GM19240 (cell line): ENCODE data around the gene MRPL17.
A peak's percentile ranks its signal among the peaks of the same experiment; 100 is the strongest.
"Not testable (repeated sequence)": the region's sequence is repeated elsewhere in the genome, so short reads cannot be mapped to it uniquely, and the experiment has no call there.

Experiments
- DNase-seq: peaks from one replicate; pipeline ENCODE4 v3.0.0; 2011; ENCODE audit warnings: low spot score; ENCODE audit not compliant: insufficient read length

MRPL17 gene

DNA sequence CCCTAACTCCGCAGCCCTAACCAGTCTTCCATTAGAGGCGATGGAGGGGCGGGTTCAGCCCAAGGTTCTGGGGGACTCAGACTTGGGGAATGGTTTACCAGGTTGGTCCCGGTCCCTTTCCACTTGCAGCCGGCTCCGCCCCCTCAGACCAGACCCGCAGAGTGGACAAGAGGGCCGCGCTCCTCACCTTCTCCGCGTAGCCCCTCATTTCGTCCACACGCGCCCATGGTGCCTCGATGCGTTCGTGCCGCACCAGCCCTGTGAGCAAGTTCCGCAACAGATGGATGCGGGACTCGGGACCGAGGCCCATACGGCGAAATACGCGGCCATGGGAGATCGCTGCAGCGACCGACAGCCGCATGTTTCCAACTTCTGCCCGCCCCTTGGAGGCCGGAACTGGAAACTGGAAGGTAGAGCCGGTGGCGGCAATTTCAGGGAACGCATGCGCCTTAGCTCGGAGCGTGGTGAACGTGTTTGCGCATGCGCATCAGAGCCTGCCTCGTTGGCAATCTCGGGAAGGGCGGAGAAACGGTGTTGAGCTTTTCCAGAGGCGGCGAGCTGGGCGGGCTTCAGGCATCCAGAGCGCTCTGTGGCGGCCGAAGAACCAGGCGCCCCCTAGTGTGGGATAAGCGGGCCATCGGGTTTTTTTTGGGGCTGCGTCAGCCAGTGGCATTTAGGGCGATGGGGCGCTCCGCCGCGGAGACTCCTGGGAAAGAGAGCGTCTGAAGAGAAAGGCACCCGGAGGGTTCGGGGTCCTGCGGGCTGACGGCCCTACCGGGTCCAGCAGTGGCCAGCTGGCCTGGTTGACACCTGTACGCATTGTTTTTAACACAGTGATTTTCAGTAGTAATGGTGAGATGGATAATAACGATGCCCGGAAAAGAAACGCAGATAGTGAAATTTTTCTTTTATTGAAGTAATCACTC lies at the start of gene MRPL17:
Gene MRPL17, minus strand, starts transcription at position 405 of the 926 bp plus-strand sequence. Its CDS starts 44 bp downstream, at position 361.
- DNase-seq: peak; percentile 68

DNA sequence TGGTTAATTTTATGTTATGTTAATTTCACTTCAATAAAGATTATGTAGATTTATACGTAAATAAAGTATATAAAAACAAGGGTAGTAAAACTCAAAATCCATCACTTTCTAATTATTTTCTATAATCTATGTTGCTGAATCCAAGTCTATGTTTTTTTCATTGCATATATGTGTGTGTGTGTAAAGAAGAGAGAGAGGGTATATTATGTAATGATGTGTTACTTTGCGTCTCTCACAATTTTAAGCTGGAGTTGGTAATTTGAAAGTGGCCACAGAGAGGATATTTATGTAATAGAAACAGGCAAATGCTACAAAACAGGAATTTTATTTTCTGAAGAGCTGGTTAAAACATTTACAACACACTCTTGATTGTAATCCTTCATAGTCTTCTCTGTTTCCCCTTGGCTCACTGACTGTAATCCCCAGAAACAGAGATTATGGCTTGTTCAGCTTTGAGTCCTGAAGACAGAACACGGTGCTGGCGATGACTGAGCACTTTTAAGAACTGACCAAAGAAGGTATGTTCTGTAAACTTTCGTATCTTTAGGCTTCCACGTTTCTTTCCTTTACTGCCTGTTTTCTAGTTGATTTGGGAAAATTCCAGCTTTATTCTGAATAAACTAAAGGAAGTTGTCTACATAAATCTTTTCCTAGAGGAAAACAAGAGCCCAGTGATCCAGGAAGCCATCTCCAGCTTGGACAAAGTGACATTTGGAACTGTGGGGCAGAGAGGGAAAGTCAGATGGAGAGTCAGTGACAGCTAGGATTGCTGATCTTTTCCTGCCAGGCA lies 45.0 kb upstream of the MRPL17 start:
- DNase-seq: no peak

DNA sequence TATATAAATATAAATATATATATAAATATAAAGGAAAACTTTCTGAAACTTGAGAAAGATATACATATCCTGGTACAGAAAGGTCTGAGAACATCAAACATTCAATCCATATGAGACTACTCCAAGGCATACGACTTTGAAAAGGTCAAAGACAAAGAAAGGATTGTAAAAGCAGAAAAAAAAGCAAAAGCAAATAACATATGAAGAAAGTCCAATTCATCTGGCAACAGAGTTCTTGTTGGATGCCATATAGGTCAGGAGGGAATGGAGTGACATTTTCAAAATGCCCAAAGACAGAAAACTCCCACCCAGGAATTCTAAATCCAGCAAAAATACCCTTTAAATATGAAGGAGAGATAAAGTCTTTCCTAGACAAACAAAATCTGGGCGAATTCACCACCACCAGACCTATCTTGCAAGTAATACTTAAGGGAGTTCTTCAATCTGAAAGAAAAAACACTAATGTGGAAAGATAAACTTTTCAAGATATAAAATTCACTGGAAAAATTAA lies 42.3 kb upstream of the MRPL17 start:
- no peak for DNase-seq

DNA sequence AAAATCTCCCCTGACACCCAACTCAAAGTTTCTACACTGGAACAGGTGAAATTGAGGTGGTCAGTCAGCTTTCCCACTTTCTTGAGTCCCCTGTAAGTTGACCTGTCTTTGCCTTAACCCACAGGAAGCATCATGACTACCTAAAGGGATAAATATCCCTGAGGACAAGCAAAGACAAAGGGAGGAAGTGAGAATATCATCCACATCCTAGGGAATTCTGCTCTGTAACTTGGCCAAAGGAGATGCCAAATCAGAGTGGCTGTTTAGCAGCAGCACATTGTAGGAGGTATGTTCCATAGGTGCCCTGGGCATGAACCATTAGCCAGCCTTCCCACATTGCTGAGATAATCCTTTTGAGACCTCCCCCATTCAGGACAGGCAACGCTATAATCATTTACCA lies 40.9 kb upstream of the MRPL17 start:
- no peak for DNase-seq

DNA sequence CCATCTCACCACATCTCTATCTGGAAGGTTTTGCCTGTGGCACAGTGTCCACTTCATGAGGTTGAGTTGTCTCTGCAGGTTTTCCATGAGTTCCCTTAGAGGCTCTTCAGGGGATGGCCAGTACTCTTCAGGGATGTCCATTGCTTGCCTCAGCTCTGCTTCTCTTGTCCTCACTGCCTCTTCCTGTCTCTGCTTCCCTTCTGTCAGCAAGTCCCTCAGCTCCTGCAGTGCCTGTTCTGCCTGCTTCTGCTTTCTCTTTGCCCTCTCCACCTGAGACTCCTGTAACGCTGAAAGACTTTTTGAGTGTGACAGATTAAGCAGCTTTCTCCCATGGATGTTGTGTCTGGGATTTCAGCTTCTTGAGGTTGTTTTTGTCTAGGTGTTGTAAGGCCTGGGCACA lies 38.2 kb upstream of the MRPL17 start:
- DNase-seq: no peak

DNA sequence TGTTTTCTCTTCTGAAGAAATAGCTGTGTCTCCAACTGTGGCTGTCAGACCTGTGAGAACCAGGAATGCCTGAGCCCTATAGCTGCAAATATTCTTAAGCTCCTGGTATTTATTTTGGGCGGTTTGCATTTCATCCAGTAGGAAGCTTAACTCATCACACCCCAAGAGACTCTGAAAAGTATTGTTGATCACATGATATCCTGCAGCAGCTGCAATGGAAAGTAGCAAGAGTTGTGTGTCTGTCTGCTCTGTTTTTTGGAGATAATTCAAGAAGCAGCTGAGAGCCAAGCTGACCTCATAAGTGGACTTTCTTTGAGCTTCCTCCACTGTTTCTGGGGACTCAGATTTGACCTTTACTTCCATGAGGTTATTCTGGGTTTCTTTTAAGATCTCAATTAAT lies 36.4 kb upstream of the MRPL17 start:
- DNase-seq: no peak

DNA sequence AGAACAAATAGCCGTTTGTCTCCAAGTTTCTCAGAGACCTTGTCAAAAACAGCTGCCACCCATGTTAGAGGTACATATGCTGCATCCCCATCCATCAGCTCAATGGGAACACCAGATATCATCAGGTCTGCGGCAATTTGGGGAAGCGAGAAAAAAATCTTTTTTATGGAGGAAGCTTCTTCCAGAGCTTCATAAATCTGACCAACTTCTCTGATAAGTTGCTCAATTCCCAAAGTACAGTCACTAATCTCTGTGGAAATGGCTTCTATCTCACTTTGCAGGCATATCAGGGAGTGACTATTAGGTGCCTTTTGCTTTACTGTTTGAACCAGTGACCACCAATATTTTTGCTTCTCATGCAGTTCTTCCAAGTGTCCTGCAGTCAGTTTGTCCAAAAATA lies 34.3 kb upstream of the MRPL17 start:
- no peak for DNase-seq

DNA sequence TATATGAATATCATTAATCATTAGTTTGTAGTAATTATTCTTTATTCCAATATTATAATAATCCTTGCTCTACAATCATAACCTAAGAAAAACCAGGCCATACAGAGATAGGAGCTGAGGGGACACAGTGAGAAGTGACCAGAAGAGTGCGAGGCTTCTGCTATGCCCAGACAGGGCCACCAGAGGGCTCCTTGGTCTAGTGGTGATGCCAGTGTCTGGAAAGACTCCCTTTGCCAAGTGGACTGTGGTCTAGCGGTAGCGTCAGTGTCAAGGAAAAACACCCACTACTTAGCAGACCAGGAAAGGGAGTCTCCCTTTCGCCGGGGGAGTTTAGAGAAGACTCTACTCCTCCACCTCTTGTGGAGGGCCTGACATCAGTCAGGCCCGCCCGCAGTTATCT lies 28.4 kb upstream of the MRPL17 start:
- DNase-seq: not testable (repeated sequence)

DNA sequence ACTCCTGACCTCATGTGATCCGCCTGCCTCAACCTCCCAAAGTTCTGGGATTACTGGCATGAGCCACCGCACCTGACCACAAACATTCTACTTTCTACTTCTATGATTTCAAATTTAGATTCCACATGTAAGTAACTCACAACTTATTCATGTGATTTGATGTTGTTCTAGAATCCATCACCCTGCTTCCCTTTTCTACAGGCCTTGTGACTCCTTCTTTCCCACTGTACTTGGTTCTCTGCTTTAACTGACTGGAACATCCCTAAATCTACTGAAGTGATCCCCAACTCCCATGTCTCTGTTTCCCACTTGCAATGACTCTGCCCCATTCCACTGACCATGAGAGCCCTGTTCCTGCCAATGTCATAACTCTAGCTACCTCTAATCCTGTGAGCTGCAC lies 25.7 kb upstream of the MRPL17 start:
- DNase-seq: no peak

DNA sequence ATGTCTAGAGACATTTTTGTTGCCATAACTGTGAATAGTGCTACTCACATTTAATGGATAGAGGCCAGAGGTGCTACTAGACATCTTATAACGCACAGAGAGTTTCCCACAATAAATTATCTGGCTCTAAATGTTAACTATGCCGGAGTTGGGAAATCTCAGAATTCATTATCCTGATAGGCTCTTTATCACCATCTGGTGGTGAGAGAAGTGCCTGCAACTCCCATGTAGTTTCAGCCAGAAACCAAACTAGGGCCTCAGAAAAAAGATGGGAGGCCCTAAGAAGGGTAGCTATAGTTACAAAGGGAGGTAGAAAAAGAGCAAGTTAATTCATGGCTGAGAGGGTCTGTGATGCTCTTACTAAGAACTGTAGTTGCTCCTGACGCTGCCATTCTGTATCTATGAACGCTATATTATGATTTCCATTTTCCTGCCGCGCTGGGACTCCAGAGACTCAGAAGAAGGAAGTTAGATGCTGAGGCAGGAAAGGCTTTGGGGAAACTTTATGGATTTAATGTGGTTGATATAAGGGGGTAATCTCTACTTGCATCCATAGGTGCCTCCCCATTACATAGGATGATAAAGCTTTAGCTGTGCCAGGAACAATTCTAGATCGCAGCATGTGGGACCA lies 22.9 kb upstream of the MRPL17 start:
- DNase-seq: peak; percentile 14

DNA sequence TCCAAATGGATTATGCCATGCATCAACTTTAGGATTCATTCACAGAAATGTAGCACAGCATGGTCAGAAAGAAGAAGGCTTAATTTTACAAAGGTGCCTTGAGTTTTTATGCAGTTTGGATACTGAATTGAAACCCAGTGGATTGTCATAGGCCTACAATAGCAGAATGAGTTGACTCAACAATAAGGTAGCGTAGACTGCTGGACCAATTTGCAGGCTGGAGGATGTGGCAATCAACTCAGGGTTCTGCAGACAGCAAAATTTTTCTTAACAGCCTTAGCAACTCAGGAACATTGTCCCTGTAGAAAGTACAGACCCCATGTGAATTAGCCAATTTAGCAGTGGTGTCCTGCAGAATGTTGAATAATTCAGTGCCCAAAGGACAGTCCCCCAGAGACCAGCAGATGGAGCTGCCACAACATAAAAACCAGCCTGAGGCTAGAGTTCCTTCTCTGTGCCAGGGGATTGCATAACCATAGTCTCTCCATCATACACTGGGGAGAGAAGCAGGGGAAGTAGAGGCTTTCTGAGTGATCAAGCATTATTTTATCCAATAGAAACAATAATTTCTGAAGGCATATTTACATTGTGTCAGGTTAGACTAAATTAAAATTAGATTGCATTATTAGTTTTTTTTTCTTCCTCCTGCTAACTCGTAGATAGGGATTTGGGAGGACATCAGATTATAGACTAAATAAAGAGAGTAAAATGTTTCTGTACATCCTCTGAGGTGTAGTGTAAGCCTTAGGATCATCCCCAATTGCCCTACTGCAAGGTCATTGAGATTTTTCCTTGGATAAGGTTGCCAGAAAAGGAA lies 20.3 kb upstream of the MRPL17 start:
- DNase-seq: no peak

DNA sequence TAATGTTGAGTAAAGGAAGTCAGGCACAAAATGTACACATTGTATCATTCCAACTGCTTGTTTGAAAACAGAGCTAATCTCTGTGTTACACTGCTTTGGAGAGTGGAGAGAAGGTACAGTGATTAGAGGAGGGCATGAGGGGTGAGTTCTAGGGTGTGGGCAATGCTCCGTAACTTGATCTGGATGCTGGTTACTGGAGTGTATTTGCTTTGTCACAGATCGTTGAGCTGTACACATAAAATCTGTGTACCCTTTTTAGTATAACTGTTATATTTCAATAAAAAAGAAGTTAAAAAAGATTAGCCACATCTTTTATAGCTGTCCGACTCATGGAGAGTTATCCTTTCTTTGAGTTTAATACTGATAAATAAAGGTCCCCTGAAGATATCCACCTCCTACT lies 18.8 kb upstream of the MRPL17 start:
- DNase-seq: not testable (repeated sequence)

DNA sequence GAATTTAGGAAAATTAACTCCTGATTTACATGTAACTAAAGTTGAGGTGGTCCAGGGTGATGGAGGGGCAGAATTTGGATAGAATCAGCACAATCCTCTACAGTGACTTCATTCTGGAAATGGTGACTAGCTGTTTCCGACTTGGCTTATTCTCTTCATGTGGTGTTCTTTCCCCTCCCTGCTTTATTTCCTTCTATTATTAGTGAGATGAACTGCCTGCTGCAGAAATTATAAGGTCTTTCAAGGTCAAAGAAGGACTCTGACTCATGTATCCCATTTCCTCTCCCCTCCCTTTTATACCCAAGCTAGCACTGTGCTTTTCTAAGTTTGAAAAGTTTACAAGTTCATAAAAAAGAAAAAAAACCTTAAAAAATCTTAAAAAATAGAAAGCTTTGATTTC lies 12.2 kb upstream of the MRPL17 start:
- DNase-seq: no peak

DNA sequence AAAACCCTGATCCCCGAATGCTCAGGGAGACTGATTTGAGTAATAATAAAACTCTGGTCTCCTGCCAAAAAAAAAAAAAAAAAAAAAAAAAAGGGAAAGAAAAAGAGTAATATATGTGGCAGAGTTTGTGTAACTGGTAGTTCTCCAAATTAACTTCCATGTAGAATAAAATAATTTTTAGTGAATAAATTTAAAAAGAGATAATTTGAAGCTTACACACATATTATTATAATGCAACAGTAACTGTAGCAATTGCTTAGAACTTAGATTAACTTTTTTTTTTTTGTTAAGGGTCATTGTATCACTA lies 11.0 kb upstream of the MRPL17 start:
- no peak for DNase-seq

DNA sequence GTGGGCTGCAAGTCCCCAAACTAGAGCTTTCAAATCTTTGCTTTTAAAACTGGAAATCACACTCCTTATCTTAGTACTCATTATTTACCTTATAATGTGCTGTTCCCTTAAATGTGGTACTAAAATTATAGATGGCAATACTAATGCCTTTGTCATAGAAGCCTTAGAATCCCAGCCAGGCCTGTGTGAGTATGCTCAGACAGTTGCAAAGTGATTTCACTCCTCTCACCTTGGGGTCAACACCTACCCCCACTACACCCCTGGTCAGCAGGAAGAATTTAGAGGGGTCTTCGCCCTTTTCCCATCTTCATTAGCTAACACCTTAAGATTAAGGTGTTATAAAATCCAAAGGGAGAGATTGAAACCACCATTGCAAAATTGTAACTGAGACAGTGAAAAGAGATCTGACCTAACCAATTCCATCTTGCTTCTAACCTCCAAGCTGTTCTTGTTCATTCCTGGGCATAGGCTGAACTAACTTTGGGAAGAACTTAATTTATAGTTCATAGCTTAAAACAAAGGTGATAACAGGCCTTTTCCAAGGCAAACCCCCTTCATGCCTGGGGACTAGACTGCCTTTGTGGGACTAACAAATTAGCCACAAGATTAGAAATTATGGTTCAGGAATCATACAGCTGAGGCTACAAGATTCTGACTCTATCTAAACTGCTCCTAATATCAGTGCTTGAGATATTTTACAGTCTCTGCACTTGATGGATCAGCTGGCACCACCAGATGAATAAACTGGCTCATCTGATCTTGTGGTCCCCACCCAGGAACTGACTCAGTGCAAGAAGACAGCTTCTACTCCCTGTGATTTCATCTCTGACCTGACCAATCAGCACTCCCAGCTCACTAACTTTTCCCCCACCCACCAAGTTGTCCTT lies 10.4 kb upstream of the MRPL17 start:
- DNase-seq: no peak

DNA sequence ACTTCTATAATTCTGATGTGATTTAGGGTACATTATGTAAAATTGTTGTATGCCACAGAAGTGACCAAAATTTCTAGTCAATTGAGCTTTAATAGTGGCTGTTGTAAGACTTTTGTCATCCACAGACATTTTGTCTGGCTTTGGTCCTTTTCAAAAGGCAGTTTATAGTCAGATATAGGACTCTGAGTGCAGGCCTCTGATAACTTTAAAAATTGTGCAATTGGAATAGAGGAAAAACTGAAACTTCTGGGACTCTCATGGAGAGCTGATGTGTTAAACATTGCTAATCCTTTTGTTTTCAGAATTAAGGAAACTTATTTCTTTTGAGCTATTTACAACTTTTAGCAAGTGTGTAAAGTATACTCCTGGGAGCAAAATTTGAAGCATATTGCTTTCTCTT lies 9.0 kb upstream of the MRPL17 start:
- DNase-seq: no peak

DNA sequence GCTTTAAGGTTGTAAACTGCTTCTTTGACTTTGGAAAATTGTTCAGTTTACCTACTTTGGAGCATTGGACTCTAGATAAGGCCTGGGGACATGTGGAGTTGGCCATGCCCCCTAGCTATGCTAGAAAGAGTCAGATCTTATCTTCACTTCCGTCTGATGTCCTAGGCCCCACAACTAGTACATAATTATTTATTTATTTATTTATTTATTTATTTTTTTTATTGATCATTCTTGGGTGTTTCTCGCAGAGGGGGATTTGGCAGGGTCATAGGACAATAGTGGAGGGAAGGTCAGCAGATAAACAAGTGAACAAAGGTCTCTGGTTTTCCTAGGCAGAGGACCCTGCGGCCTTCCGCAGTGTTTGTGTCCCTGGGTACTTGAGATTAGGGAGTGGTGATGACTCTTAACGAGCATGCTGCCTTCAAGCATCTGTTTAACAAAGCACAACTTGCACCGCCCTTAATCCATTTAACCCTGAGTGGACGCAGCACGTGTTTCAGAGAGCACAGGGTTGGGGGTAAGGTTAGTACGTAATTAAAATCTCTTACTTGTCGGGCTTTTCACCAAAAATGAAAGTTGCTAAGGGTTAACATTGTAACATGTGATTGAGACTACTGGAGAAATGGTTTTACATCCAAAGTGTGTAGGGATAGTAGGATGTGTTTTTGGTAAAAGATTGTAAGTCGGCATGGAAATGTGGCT lies 7.4 kb upstream of the MRPL17 start:
- DNase-seq: not testable (repeated sequence)

DNA sequence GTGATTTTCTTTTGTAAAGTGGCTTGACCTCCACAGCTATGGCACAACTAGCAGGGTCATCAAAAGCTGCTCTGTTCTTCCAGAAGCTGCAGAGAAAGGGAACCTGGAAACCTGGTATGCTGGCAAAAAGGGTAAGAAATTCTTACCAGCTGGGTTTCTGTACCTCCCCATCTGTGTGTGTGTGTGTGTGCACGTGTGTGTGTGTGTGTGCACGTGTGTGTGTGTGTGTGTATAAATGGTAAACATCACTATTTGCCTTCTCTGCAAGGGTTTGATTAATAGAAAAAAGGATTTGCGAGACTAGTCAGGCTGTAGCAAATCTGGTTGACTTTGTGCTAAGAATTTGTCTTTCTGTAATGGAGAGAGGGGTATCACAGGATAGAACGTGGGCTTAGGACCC lies 4.7 kb upstream of the MRPL17 start:
- no peak for DNase-seq

DNA sequence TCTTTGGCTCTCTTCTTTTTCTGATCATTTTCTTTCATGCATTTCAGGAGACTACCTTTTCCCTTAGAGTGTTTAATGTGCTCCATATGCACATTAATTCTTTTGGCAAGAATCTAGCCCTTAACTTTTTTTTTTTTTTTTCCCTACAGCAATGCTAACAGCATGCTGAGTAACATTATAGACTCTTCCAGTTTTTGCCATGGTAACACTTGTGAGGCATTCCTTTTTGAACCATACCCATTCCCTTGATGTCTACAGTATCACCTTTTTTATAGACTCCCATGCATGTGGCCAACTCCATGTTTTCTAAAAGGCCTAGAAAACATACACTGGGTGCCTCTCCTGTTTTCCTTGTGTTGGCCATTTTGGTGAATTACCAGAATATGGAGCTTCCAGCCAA lies 2.9 kb upstream of the MRPL17 start:
- DNase-seq: no peak

DNA sequence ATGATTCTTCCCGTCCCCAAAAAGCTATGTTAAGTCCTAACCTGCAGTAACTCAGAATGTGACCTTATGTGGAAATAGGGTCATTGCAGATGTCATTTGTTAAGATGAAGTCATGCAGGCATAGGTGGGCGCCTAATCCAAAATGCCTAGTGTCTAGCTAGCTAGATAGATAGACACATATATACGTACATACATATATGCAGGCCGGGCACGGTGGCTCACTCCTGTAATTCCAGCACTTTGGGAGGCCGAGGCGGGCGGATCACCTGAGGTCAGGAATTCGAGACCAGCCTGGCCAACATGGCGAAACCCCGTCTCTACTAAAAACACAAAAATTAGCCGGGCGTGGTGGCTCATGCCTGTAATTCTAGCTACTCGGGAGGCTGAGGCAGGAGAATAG lies 928 bp upstream of the MRPL17 start:
- not testable (repeated sequence) for DNase-seq
